SK-N-SH (cell line): Measurements from ENCODE around the gene SLN.

Experiments used
- CTCF ChIP-seq: fragments of 200-600 bp; sonication (generic); IDR thresholded peaks from 2 replicates; pipeline ENCODE4 v1.6.1; 2017; ENCODE audit warnings: antibody characterized with exemption, mild to moderate bottlenecking, moderate library complexity
- EZH2phosphoT487 ChIP-seq: fragments of 200-600 bp; sonication (generic); IDR thresholded peaks from 2 replicates; pipeline ENCODE4 v1.6.1; 2017; ENCODE audit warnings: low read depth, mixed run types, mild to moderate bottlenecking, antibody characterized with exemption, moderate library complexity, borderline replicate concordance
- MXI1 ChIP-seq: IDR thresholded peaks from 2 replicates; pipeline ENCODE4 v1.6.1; 2012; ENCODE audit warnings: mild to moderate bottlenecking, low read depth, low read length, improper control_type of control experiment
- NRF1 ChIP-seq: IDR thresholded peaks from 2 replicates; pipeline ENCODE4 v1.6.1; 2012; ENCODE audit warnings: low read depth, mild to moderate bottlenecking, low read length
- POLR2AphosphoS5 ChIP-seq: IDR thresholded peaks from 2 replicates; pipeline ENCODE4 v1.6.1; 2012; ENCODE audit warnings: low read depth, low read length
- REST ChIP-seq: IDR thresholded peaks from 2 replicates; pipeline ENCODE4 v1.6.1; 2012; ENCODE audit warnings: mild to moderate bottlenecking, low read depth, low read length, moderate library complexity
- USF2 ChIP-seq: fragments of 150-350 bp; IDR thresholded peaks from 2 replicates; pipeline ENCODE4 v1.6.1; 2017; ENCODE audit warnings: antibody characterized with exemption, low read length, low read depth, borderline replicate concordance
- YY1 ChIP-seq: IDR thresholded peaks from 2 replicates; pipeline ENCODE4 v1.4.0; 2012; ENCODE audit warnings: low read depth, mild to moderate bottlenecking

- no peak for TF ChIP-seq EZH2phosphoT487
- TF ChIP-seq CTCF, result no peak
- no peak for TF ChIP-seq NRF1
- TF ChIP-seq MXI1, result no peak
- TF ChIP-seq YY1, result no peak
- no peak for TF ChIP-seq USF2
- TF ChIP-seq POLR2AphosphoS5, result no peak
- TF ChIP-seq REST, result no peak
These were observed 32.9 kb upstream of the SLN start for GRCh38 chr11:107744736-107745135.
